ENCODE measurements around the gene KANK2.

Gene KANK2

DNA sequence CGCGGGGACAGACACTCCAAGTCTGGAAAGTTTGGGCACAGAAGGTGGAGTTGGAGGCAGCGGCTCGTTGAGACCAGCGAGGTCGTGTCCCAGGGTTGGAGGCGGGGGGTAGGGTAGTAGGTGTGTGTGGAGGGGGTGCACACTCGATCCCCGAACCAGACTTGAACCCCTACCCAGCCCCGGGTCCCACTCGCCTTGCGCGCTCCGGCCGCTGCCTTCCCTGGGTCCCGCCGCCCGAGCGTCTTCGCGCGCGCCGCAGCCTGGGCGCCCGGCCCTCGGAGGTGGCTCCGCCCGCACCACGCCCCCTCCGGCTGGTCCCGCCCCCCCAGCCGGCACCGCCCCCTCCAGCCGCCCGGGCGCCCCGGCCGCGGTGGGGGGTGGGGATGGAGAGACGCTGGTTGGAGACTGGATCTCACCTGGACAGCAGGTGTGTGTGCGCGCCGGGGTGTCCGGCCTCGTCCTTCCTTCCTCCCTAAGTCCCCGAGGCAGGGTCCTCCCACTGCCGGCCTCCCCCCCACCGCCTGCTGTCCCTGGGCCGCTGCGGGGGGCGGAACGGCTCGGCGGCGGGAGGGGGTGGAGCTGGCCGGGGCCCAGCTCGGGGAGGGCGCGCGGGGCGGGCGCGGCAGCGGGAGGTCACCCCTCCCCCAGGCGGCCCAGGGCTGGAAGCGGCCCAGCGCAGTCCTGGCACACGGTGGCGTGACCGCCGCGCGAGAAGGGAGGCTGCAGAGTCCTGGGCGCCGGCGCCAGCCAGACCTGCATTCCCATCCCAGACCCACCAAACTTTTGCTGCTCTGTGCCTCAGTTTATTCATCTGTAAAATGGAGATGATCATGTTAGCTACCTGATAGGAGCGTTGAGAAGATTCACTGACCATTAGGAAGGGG, at the start of gene KANK2:
Gene KANK2, minus strand, starts transcription at position 255 of the 884 bp plus-strand sequence. CDS start 3,034 bp downstream, outside the sequence.
- H3K27me3 Mint-ChIP-seq (ENCODE audit: low read depth, poor library complexity) = peaks cover 7% of the 10 kb centered on the region
- H3K4me3 Mint-ChIP-seq = peak within 1 kb of the TSS; percentile 90
- no peak within 1 kb of the TSS for H3K27ac Mint-ChIP-seq
- peak; percentile 88 for DNase-seq
- no peaks in the 10 kb centered on the region for H3K36me3 Mint-ChIP-seq (ENCODE audit: low read depth)
- peaks cover 11% of the 10 kb centered on the region for H3K4me1 Mint-ChIP-seq
- H3K9me3 Mint-ChIP-seq = no peaks in the 10 kb centered on the region
- TF ChIP-seq, protein P1, sequence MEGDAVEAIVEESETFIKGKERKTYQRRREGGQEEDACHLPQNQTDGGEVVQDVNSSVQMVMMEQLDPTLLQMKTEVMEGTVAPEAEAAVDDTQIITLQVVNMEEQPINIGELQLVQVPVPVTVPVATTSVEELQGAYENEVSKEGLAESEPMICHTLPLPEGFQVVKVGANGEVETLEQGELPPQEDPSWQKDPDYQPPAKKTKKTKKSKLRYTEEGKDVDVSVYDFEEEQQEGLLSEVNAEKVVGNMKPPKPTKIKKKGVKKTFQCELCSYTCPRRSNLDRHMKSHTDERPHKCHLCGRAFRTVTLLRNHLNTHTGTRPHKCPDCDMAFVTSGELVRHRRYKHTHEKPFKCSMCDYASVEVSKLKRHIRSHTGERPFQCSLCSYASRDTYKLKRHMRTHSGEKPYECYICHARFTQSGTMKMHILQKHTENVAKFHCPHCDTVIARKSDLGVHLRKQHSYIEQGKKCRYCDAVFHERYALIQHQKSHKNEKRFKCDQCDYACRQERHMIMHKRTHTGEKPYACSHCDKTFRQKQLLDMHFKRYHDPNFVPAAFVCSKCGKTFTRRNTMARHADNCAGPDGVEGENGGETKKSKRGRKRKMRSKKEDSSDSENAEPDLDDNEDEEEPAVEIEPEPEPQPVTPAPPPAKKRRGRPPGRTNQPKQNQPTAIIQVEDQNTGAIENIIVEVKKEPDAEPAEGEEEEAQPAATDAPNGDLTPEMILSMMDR (IDR thresholded peaks at IDR 0.05) = no peak

DNA sequence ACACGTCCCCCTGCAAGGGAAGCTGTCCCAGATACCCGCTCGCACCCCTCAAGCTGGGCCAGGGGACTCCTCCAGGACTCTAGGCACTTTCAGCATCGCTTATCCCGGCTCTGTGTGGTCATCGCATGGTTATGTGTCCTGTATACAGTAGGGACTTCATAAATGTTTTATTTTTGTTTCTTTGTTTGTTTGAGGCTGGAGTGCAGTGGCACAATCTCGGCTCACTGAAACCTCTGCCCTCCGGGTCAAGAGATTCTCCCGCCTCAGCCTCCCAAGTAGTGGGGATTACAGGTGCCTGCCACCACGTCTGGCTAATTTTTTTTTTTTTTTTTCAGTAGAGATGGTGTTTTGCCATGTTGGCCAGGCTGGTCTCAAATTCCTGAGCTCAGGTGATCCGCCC, 49.6 kb upstream of the KANK2 start:
- no peak for DNase-seq
- H3K4me3 Mint-ChIP-seq = no peak overlapping the region
- peaks cover 43% of the 10 kb centered on the region for H3K36me3 Mint-ChIP-seq (ENCODE audit: low read depth)
- H3K27ac Mint-ChIP-seq = no peak overlapping the region
- no peaks in the 10 kb centered on the region for H3K9me3 Mint-ChIP-seq
- H3K27me3 Mint-ChIP-seq (ENCODE audit: low read depth, poor library complexity) = peaks cover 3% of the 10 kb centered on the region
- TF ChIP-seq, protein P1 (IDR thresholded peaks at IDR 0.05) = no peak
- peaks cover 10% of the 10 kb centered on the region for H3K4me1 Mint-ChIP-seq

DNA sequence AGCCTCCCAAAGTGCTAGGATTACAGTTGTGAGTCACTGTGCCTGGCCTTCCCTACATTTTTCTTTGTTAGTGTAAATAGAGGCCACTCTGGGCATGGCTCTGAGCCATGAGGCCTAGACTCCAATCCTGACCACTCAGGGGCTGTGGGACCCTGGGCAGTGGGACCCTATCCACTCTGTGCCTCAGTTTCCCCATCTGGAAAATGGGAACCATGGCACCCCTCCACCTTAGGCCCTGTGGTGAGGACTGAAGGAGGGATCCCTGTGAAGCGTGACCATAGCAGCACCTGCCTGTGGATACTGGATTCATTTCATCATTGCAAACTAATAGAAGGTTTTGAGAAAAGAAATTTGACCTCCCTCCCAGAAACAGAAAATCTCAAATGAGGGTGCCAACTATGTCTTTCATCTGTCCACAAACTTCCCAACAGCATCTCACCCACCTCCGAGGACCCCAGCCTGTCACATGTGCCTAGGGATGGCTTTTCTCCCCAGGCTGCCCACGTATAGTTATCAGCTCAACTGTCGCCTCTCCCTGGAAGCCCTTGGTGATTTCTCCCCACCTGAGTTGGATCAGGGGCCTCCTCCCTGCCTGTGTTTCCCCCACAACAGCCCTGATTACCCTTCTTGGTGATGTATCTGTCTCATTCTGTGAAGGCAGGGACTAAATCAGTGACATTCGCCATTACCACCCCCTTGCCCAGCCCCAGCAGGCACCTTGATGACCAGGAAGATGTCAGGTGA, 47.7 kb upstream of the KANK2 start:
- no peak for DNase-seq
- H3K9me3 Mint-ChIP-seq = no peaks in the 10 kb centered on the region
- TF ChIP-seq, protein P1 (IDR thresholded peaks at IDR 0.05) = no peak
- H3K36me3 Mint-ChIP-seq (ENCODE audit: low read depth) = peaks cover 34% of the 10 kb centered on the region
- no peak overlapping the region for H3K27ac Mint-ChIP-seq
- peaks cover 5% of the 10 kb centered on the region for H3K27me3 Mint-ChIP-seq (ENCODE audit: low read depth, poor library complexity)
- no peak overlapping the region for H3K4me3 Mint-ChIP-seq
- peaks cover 17% of the 10 kb centered on the region for H3K4me1 Mint-ChIP-seq

DNA sequence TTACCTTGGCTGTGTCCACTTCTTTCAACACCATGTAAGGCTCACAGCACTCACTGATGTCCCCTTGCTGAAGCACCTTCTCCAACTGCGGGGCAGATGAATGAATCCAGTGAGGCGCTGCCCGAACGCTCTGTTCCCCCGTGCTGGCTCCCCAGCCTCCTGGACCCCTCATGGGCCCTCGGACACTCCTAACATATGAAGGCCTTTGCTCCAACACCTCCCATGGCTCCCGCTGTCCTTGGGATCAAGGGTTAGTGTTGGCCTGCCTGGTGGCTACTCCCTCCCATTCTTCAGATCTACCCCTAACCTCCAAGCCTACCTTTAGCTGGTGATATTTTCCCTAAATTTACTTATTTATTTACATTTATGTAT, 46.4 kb upstream of the KANK2 start:
- peaks cover 39% of the 10 kb centered on the region for H3K36me3 Mint-ChIP-seq (ENCODE audit: low read depth)
- TF ChIP-seq, protein P1 (IDR thresholded peaks at IDR 0.05) = no peak
- H3K4me1 Mint-ChIP-seq = peaks cover 17% of the 10 kb centered on the region
- DNase-seq = no peak
- H3K27ac Mint-ChIP-seq = no peak overlapping the region
- peaks cover 5% of the 10 kb centered on the region for H3K27me3 Mint-ChIP-seq (ENCODE audit: low read depth, poor library complexity)
- H3K9me3 Mint-ChIP-seq = no peaks in the 10 kb centered on the region
- peak overlapping the region; percentile 50 for H3K4me3 Mint-ChIP-seq

DNA sequence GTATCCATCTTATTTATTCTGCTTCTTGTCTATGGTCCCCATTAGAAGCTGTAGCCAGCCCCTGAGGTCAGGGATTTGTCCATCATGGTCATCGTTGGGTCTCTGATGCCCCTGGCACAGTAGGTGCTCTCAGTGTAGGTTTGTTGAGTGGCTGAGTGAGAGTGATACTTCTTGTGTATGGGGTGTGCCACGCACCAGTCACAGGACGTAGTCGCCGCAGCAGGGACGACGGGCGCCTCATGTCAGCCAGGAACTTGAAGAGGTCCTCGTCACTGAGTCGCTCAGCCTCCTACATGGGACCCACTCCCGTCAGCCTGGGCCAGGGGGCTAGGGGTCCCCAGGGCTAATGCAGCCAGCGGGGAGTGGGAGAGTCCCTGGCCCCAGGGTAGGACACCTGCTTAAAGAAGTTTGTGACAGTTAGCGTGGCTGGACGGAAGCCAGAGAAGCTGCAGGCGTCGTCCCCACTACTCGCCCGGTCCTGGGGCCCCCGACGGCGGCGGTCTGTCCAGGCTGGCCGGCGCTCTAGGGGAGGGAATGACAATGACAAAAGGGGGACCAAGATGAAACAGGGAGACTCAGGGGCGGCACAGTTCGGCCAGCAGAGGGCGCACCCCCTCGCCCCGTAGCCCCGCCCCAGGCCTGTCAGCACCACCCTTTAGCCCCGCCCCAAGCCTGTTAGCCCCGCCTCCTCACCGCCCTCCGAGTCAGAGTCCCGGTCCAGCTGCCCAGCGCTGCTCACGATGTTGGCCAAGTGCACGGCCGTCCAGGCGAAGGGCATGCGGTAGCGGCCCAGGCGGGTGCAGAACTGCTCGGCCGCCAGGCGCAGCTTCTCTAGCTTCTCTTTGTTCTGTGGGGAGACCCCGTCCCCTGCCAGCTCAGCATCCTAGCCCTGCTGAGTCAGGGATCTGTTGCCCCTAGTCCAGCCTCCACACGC, 45.8 kb upstream of the KANK2 start:
- Mint-ChIP-seq H3K4me3 (peak overlapping the region; percentile 50), H3K36me3 (ENCODE audit: low read depth) (peaks cover 42% of the 10 kb centered on the region), H3K4me1 (peaks cover 17% of the 10 kb centered on the region), H3K27me3 (ENCODE audit: low read depth, poor library complexity) (peaks cover 3% of the 10 kb centered on the region), H3K27ac (no peak overlapping the region), H3K9me3 (no peaks in the 10 kb centered on the region)
- DNase-seq = peak; percentile 100
- TF ChIP-seq, protein P1 (IDR thresholded peaks at IDR 0.05) = peak; percentile 86

Measured in nephron progenitor cell (in vitro differentiated cells).